Hippocampal formation (tissue), 2 donors: Measurements from ENCODE around the gene KLHL33.

ENCODE experiments used
- DNase-seq, 2 donors: peaks; one replicate each; lab custom pipeline; 2025; lab: John Stamatoyannopoulos, UW

The KLHL33 gene, protein sequence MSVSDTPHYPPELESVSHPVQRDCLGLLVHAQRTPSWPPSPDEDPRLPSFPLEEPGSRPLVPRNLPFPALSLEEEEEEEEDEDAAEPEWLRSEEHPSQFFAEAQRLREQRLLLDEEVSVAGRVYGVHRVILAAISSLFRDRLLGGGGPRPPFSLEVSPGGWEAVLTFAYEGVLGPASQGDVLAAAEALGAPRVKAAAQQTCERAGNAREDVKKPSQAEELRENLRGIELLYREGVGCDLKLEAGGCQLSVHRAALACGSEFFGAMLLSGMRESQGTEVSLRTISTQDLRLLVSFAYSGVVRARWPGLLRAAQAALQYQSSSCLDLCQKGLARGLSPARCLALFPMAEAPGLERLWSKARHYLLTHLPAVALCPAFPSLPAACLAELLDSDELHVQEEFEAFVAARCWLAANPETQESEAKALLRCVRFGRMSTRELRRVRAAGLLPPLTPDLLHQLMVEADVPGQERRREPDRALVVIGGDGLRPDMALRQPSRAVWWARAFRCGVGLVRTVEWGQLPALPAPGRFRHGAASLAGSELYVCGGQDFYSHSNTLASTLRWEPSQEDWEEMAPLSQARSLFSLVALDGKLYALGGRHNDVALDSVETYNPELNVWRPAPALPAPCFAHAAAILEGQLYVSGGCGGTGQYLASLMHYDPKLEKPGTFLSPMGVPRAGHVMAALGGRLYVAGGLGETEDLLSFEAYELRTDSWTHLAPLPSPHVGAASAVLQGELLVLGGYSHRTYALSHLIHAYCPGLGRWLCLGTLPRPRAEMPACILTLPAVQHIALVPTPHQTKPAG

GRCh38 chr14:20435582-20436362, at the start of gene KLHL33:
Gene KLHL33, minus strand, starts transcription at chr14:20436166. Its CDS starts 355 bp downstream, at chr14:20435811.
- no peak for DNase-seq

DNA sequence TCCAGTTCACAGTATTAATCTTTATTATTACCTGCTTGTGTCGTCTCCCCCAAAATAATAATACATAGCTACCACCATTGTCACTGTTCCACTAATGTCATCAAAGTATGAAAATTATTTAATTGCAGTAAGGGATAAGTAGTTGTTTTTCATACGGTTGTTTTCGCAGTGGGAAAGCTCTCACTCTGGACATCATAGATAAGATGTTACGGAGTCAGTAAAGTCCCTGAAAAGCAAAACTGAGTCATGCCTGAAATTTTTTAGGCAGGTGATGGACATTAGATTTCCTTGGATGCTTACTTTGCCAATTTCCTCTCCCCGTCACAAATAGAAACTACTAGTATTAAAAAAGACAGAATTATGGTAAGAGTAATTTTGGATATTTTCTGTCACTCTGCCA, 46.4 kb upstream of the KLHL33 start:
- no peak for DNase-seq

- DNase-seq = no peak
These were observed 42.9 kb upstream of the KLHL33 start for GRCh38 chr14:20478894-20479293.

DNA sequence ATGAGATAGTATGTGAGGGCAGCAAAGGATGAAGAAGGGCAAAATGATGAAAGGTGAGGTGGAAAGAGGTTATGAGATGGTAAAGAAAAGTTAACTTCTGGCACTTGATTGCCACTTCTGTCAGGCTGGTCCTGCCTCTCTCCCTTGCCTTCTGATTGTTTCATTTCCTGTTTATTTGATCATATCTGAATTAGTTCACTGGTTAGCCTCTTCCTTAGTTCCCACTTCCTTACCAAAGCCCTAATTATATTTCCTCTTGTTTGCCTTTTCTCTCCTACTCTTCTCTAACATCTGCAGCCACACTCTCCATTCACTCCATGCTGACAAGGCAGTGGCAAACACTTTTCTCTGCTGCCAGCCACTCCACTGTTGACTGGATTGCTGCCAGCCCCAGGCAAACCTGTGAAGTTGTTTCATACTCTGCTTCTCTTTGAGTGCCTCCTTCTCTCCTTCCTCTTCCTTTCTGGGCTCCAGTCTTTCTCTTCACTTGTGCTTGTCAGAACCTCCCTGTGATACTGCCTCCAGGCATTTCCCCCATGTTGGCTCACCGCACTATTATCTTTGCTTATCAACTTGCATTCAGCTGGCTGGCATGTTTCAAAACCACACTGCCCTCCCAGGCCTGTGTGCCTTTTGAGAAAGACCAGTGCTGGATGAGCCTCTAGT, 41.4 kb upstream of the KLHL33 start:
- peak in 1 of 2 donors; percentile 24 for DNase-seq

DNA sequence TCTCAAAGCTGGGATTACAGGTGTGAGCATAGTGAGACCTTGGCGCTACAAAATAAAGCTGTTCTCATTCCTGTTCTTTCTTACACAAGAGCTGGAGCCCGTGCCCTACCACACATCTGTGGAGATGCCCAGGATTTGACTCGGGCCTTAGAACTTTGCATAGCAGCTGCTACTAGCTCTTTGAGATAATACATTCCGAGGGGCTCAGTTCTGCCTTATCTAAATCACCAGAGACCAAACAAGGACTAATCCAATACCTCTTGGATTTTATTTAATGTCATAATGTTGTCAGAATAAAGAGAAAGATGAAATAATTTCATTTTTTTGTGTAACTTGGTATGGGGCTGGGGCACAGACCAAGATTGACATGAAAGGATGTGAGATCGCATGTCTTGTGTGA, 40.8 kb upstream of the KLHL33 start:
- no peak for DNase-seq

DNA sequence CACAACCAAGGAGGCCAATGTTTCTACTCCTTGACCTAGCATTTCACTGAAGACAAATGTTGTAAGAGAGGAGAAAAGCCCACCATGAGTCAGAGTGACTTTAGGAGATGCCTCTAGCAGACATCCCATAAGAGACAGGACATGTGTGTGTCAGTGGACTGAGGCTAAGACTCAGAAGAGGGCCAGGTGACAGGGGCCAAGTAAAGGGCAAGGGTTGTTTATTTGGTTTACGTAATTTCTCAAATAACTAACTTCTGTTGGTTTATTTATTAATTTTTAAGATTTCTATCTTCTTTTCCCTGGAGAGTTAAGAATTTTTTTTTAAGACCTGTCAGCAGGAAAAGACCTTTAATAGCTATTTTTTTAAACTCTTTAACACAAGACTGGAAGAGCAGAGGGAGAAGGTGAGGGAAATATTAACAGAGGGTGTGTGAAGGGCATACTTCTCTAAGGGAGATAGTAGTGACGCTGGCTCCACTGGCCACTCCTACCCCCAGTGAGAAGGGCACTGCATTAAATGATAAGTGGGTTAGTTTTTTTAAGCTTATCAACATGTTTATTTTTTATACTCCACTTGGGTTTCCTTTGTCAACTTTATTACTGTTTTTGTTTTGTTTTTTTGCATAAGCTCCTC, 36.7 kb upstream of the KLHL33 start:
- DNase-seq = no peak

DNA sequence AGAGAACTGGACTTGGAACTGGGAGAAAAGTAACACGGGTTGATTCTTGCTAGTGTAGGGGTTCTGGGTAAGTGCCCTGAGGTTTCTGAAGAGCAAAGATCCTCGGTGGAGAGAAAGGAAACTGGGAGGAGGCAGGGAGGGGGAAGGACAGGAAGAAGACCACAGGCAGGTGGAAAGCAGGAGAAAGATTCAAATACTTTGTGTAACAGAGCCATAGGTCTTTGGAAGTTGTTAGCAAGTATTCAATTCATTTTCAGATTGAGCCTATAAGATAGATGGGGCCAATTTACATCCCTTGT, 34.6 kb upstream of the KLHL33 start:
- no peak for DNase-seq

- peak in 1 of 2 donors; percentile 50 for DNase-seq
These were observed 34.1 kb upstream of the KLHL33 start for GRCh38 chr14:20469890-20470602.

GRCh38 chr14:20469242-20469889, 33.4 kb upstream of the KLHL33 start, which contains the start of gene PNP:
Gene PNP, plus strand, starts transcription at chr14:20469406. Its CDS starts 119 bp downstream, at chr14:20469525.
- peak; percentile 80 to 83 for DNase-seq

- no peak for DNase-seq
These were observed 32.8 kb upstream of the KLHL33 start for GRCh38 chr14:20468764-20469241.

- DNase-seq = peak; percentile 98 to 99
These were observed 25.5 kb upstream of the KLHL33 start, which contains the start of gene PIP4P1 for GRCh38 chr14:20461225-20462141. Gene PIP4P1, minus strand, starts transcription at chr14:20461434. Its CDS starts 109 bp downstream, at chr14:20461325.

DNA sequence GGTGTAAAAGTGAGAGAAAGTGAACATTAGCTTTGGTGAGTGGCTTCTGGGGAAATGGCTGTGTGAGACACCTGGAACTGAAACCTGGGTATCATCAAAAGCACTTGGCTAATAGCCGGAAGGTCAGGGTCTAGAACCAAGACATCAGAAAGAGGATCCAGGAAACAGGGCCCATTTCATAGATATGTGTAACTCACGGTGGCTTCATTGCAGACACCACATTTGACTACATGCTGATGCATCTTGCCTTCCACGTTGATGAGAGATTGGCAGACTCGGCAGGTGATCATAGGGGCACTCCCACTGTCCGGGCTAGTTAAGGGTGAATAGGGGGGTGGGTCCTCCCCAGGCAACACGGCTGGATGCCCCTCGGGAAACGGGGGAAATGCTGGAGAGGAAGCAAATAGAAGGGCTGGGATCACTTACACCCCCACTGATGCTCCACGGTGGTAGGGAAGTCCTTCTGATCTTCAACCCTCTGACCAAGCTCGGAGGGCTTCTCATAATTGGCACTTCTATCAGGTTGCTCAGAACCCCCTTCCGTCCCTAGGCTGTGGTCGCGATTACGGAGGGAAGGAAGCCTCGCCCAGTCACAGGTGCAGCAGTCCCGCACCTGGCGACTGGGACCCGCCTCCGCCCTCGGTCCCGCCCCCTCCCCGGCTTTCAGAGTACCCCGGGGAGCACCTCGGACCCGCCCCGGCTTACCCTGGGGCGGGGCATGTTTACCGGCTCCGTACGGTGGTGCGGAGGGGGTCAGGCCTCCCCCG, 24.7 kb upstream of the KLHL33 start:
- no peak for DNase-seq

DNA sequence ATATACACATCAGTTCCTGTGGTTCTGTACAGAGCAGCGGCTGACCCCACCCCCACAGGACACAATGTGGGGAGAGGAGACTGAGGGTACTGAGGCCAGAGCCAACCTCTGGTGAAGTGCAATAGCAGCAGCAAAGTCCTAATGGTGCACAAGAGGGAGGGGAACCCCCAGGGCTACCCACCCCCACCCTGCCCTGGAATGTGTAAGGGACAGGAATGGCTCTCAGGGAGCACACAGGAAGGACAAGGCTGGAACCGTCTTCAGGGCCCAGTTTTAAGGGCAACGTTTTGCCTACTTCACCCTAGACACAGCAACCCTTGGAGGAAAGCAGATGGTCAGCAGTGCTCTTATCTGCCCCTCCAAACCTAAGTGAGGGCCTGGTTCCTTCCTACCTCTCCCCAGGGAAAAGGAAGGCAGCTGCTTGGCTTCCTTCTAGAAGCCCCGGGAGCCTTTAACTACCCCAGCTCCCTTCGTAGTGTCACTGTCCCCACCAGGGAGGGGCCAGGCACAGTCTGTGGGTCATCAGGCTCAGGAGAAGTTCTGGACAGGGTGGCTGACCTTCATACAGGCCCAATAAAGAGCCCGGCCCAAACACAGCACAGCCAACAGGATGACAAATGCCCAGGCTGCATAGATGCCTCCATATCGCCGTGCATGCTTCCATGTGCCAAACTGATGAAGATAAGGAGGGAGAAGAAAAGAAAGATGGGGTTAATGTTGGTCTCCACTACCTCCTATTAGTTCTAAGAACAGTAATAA, 22.2 kb upstream of the KLHL33 start:
- no peak for DNase-seq

GRCh38 chr14:20456971-20457370, 21.0 kb upstream of the KLHL33 start:
- DNase-seq = no peak

GRCh38 chr14:20455355-20456300, 19.7 kb upstream of the KLHL33 start:
- no peak for DNase-seq
